HepG2 (cell line): ENCODE results near the gene ZNF771. TPM values are rescaled to one million over a fixed set of nuclear protein-coding genes. Genes with fewer than 3 reads are reported as not detected.

Source experiments
- FOSL2 ChIP-seq: sonication (generic); formaldehyde crosslinking; IDR thresholded peaks from 2 replicates; pipeline ENCODE4 v1.4.0; 2020; ENCODE audit warnings: missing genetic modification reagents
- HDAC1 ChIP-seq: sonication (generic); formaldehyde crosslinking; IDR thresholded peaks from 2 replicates; pipeline ENCODE4 v1.5.1; 2020; ENCODE audit warnings: mild to moderate bottlenecking, missing genetic modification reagents
- ISL2 ChIP-seq: sonication (generic); formaldehyde crosslinking; IDR thresholded peaks from 2 replicates; pipeline ENCODE4 v1.5.0; 2020; ENCODE audit warnings: missing genetic modification reagents
- KDM6A ChIP-seq: IDR thresholded peaks from 2 replicates; pipeline ENCODE4 v1.6.1; 2016; ENCODE audit warnings: low read depth
- MAF1 ChIP-seq: sonication (generic); formaldehyde crosslinking; IDR thresholded peaks from 2 replicates; pipeline ENCODE4 v1.5.0; 2020; ENCODE audit warnings: missing genetic modification reagents, borderline replicate concordance
- NFIC ChIP-seq: IDR thresholded peaks from 2 replicates; pipeline ENCODE4 v1.6.1; 2012; ENCODE audit warnings: mild to moderate bottlenecking, low read length, inconsistent platforms
- PAWR ChIP-seq: sonication (generic); formaldehyde crosslinking; IDR thresholded peaks from 2 replicates; pipeline ENCODE4 v1.4.0; 2020; ENCODE audit warnings: missing genetic modification reagents, mild to moderate bottlenecking, borderline replicate concordance
- PHF21A ChIP-seq: sonication (generic); formaldehyde crosslinking; IDR thresholded peaks from 2 replicates; pipeline ENCODE4 v1.5.0; 2020; ENCODE audit warnings: mild to moderate bottlenecking, missing genetic modification reagents
- PITX1 ChIP-seq: sonication (generic); formaldehyde crosslinking; IDR thresholded peaks from 2 replicates; pipeline ENCODE4 v1.5.1; 2020; ENCODE audit warnings: mild to moderate bottlenecking, missing genetic modification reagents
- TOPORS ChIP-seq: sonication (generic); formaldehyde crosslinking; IDR thresholded peaks from 2 replicates; pipeline ENCODE4 v1.8.0; 2023; ENCODE audit warnings: mild to moderate bottlenecking, missing genetic modification reagents
- ZC3H4 ChIP-seq: sonication (generic); formaldehyde crosslinking; IDR thresholded peaks from 2 replicates; pipeline ENCODE4 v1.4.0; 2020; ENCODE audit warnings: missing genetic modification reagents, borderline replicate concordance
- ZEB1 ChIP-seq: IDR thresholded peaks from 2 replicates; pipeline ENCODE4 v1.6.1; 2012; ENCODE audit warnings: mild to moderate bottlenecking, low read depth, inconsistent platforms; ENCODE audit not compliant: insufficient replicate concordance
- ZHX2 ChIP-seq, 2 experiments: sonication (generic) in 1 of 2; formaldehyde crosslinking in 1 of 2; IDR thresholded peaks; 2 replicates each; pipeline versions ENCODE4 v1.6.1 to v1.9.0; 2014 to 2022; ENCODE audit warnings: antibody characterized with exemption in 1 of 2, borderline replicate concordance in 1 of 2, inconsistent platforms in 1 of 2, low read depth in 1 of 2, missing genetic modification reagents in 1 of 2
- ZNF20 ChIP-seq: sonication (generic); formaldehyde crosslinking; IDR thresholded peaks from 2 replicates; pipeline ENCODE4 v1.4.0; 2020; ENCODE audit warnings: mild to moderate bottlenecking, moderate library complexity, missing genetic modification reagents
- ZNF234 ChIP-seq: sonication (generic); formaldehyde crosslinking; conservative IDR thresholded peaks from 2 replicates; pipeline ENCODE4 v1.5.1; 2020; ENCODE audit warnings: mild to moderate bottlenecking, missing genetic modification reagents
- ZNF329 ChIP-seq: sonication (generic); formaldehyde crosslinking; IDR thresholded peaks from 2 replicates; pipeline ENCODE4 v1.9.0; 2021; ENCODE audit warnings: low read depth, mild to moderate bottlenecking, missing genetic modification reagents
- ZNF709 ChIP-seq: sonication (generic); formaldehyde crosslinking; IDR thresholded peaks from 2 replicates; pipeline ENCODE4 v1.5.0; 2020; ENCODE audit warnings: mild to moderate bottlenecking, missing genetic modification reagents
- polyA plus RNA-seq, 8 experiments: library from polyadenylated mRNA; depleted of rRNA in 3 of 8; stranded (reverse) in 7 of 8; unstranded in 1 of 8; fragments of >200 nt; fragmentation: Illumina TruSeq in 4 of 8; extraction: Trizol in 4 of 8; gene quantifications; 2 replicates each; pipeline versions ENCODE4 v1.2.1 to v1.2.3, GENCODE V29; 2011 to 2016; ENCODE audit warnings: low read depth in 4 of 8, missing spikeins in 1 of 8, mixed read lengths in 1 of 8; ENCODE audit not compliant: insufficient read depth in 1 of 8
- total RNA-seq, 5 experiments: library from RNA; depleted of rRNA; stranded (reverse); fragments of >200 nt; fragmentation: Illumina TruSeq; extraction: Trizol; gene quantifications; 2 replicates each; pipeline ENCODE4 v1.2.3, GENCODE V29; 2016; ENCODE audit warnings: low read depth in 1 of 5
- TF ChIP-seq, protein P1 (sequence below): sonication (generic); formaldehyde crosslinking; IDR thresholded peaks from 2 replicates; pipeline ENCODE4 v1.9.0; 2021; ENCODE audit warnings: missing genetic modification reagents, borderline replicate concordance
- TF ChIP-seq, protein P2 (sequence below): sonication (generic); formaldehyde crosslinking; IDR thresholded peaks from 2 replicates; pipeline ENCODE4 v1.5.0; 2020; ENCODE audit warnings: mild to moderate bottlenecking, low read depth, missing genetic modification reagents, borderline replicate concordance

Gene ZNF771
- total and polyA plus RNA-seq, 2 of the 13 experiments (the other 11 are each of a cell fraction or from before 2014, with no cell fraction given), result 5.0 to 11.8 TPM

- 0 out of 2 replicates have a peak, but pooled peaks have one; percentile 4 for TF ChIP-seq ZHX2 (IDR thresholded peaks at IDR 0.05; ENCODE audit: low read depth)
- TF ChIP-seq ZHX2 (CRISPR knock-in tag; IDR thresholded peaks at IDR 0.05; ENCODE audit: borderline replicate concordance), result 0 out of 2 replicates have a peak, but pooled peaks have one; percentile 63
- TF ChIP-seq HDAC1, result no peak
- TF ChIP-seq PAWR, result no peak
- TF ChIP-seq KDM6A (CRISPR knock-in tag), result no peak
- TF ChIP-seq ZNF709 (CRISPR knock-in tag), result no peak; the same call in 1 of the 2 replicates
- no peak; the same call in 1 of the 2 replicates for TF ChIP-seq FOSL2 (CRISPR knock-in tag)
- TF ChIP-seq, protein P1, sequence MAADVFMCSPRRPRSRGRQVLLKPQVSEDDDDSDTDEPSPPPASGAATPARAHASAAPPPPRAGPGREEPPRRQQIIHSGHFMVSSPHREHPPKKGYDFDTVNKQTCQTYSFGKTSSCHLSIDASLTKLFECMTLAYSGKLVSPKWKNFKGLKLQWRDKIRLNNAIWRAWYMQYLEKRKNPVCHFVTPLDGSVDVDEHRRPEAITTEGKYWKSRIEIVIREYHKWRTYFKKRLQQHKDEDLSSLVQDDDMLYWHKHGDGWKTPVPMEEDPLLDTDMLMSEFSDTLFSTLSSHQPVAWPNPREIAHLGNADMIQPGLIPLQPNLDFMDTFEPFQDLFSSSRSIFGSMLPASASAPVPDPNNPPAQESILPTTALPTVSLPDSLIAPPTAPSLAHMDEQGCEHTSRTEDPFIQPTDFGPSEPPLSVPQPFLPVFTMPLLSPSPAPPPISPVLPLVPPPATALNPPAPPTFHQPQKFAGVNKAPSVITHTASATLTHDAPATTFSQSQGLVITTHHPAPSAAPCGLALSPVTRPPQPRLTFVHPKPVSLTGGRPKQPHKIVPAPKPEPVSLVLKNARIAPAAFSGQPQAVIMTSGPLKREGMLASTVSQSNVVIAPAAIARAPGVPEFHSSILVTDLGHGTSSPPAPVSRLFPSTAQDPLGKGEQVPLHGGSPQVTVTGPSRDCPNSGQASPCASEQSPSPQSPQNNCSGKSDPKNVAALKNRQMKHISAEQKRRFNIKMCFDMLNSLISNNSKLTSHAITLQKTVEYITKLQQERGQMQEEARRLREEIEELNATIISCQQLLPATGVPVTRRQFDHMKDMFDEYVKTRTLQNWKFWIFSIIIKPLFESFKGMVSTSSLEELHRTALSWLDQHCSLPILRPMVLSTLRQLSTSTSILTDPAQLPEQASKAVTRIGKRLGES, result 0 out of 2 replicates have a peak, but pooled peaks have one; percentile 42
- TF ChIP-seq MAF1 (CRISPR knock-in tag), result peak; percentile 82; the same call in 1 of the 2 replicates
- TF ChIP-seq PITX1 (CRISPR knock-in tag), result peak; percentile 67
- TF ChIP-seq, protein P2, sequence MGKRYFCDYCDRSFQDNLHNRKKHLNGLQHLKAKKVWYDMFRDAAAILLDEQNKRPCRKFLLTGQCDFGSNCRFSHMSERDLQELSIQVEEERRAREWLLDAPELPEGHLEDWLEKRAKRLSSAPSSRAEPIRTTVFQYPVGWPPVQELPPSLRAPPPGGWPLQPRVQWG, result no peak
- TF ChIP-seq ZEB1, result no peak
- no peak for TF ChIP-seq ZNF234
- TF ChIP-seq ZNF20 (CRISPR knock-in tag), result no peak
- peak; percentile 66; the same call in 1 of the 2 replicates for TF ChIP-seq ZNF329 (CRISPR knock-in tag)
- TF ChIP-seq ZC3H4 (CRISPR knock-in tag), result no peak
- TF ChIP-seq TOPORS, result peak; percentile 57
- no peak for TF ChIP-seq ISL2 (CRISPR knock-in tag)
- no peak for TF ChIP-seq NFIC
- 0 out of 2 replicates have a peak, but pooled peaks have one; percentile 66 for TF ChIP-seq PHF21A
Measured at GRCh38 chr16:30430428-30430970, 23.1 kb downstream of the ZNF771 start (continued).
